Adrenal gland (tissue), 5 donors: ENCODE measurements around the gene PAWR.

Experiments
- POLR2A ChIP-seq, 2 donors: fragments of 450-650 bp; IDR thresholded peaks; one replicate each; pipeline ENCODE4 v1.6.1; 2017; ENCODE audit warnings: antibody characterized with exemption in 2 of 2, mild to moderate bottlenecking in 2 of 2, moderate library complexity in 1 of 2
- TF ChIP-seq, protein P1 (sequence below), 6 experiments: fragments of 450-650 bp in 4 of 6; fragments of 200-600 bp in 2 of 6; sonication (generic) in 1 of 6; IDR thresholded peaks; 1 replicate in 5 of 6; 2 replicates in 1 of 6; pipeline versions ENCODE4 v1.5.1 to v1.8.0; 2016 to 2021; ENCODE audit warnings: antibody characterized with exemption in 6 of 6, mild to moderate bottlenecking in 2 of 6, moderate library complexity in 1 of 6
- donor health status: DM: no; HTN: no; CAD: no.

DNA sequence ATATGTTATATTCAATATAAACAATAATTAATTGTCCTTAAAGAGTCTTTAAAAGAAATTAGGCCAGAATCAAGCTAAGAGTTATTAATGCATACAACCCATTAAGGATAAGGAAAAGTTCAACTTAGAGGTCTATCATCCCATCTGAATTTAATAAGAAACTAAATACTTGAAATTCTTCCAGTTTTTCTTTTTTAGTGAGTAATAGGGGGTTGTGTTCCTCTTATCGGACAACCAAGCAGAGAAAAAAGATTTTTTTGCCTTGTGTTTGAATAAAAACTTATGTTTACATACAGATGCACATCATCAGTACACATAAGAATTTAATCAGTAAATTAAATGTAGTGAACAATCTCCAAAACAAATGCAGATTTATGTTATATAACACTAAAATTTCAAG, 32.5 kb downstream of the PAWR start:
- TF ChIP-seq, protein P1, sequence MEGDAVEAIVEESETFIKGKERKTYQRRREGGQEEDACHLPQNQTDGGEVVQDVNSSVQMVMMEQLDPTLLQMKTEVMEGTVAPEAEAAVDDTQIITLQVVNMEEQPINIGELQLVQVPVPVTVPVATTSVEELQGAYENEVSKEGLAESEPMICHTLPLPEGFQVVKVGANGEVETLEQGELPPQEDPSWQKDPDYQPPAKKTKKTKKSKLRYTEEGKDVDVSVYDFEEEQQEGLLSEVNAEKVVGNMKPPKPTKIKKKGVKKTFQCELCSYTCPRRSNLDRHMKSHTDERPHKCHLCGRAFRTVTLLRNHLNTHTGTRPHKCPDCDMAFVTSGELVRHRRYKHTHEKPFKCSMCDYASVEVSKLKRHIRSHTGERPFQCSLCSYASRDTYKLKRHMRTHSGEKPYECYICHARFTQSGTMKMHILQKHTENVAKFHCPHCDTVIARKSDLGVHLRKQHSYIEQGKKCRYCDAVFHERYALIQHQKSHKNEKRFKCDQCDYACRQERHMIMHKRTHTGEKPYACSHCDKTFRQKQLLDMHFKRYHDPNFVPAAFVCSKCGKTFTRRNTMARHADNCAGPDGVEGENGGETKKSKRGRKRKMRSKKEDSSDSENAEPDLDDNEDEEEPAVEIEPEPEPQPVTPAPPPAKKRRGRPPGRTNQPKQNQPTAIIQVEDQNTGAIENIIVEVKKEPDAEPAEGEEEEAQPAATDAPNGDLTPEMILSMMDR (IDR thresholded peaks at IDR 0.05) = no peak
- no peak for TF ChIP-seq POLR2A (IDR thresholded peaks at IDR 0.05)
